Activated naive CD8-positive, alpha-beta T cell treated with anti-CD3 and anti-CD28 coated beads, Interleukin-2, amount 10 ng/mL, durations not matched to agents 7 days and 5 days (primary cell): ENCODE data around the gene MORC3. TPM values are rescaled to one million over a fixed set of nuclear protein-coding genes. Genes with fewer than 3 reads are reported as not detected.
"Not testable (repeated sequence)": the region's sequence is repeated elsewhere in the genome, so short reads cannot be mapped to it uniquely, and the experiment has no call there.

Experiments used
- ATAC-seq: fragments of 150-1000 bp; cut with Tn5 transposase; one replicate; pipeline ENCODE4 v1.10.0; 2021; ENCODE audit warnings: low read depth, moderate library complexity
- POLR2A ChIA-PET: fragments of 350-600 bp; sonication (Branson Sonifier 250); formaldehyde crosslinking; loops from one replicate; lab custom pipeline; 2021; ENCODE audit warnings: antibody characterized with exemption; lab: Charles Lee
- DNase-seq: peaks from one replicate; pipeline ENCODE4 v3.0.0; 2021
- H3K27ac Mint-ChIP-seq: one replicate; pipeline ENCODE4 v1.8.0; 2022; ENCODE audit warnings: mild to moderate bottlenecking, mixed read lengths
- H3K27me3 Mint-ChIP-seq: one replicate; pipeline ENCODE4 v1.8.0; 2022; ENCODE audit warnings: mild to moderate bottlenecking, moderate library complexity, mixed read lengths
- H3K36me3 Mint-ChIP-seq: one replicate; pipeline ENCODE4 v1.8.0; 2021; ENCODE audit warnings: mild to moderate bottlenecking, mixed read lengths
- H3K4me1 Mint-ChIP-seq: one replicate; pipeline ENCODE4 v1.8.0; 2021; ENCODE audit warnings: mixed read lengths
- H3K4me3 Mint-ChIP-seq: one replicate; pipeline ENCODE4 v1.8.0; 2022; ENCODE audit warnings: mild to moderate bottlenecking, moderate library complexity, mixed read lengths
- H3K9me3 Mint-ChIP-seq: one replicate; pipeline ENCODE4 v1.8.0; 2021; ENCODE audit warnings: mixed read lengths
- total RNA-seq, 2 experiments: library from RNA; stranded (reverse); gene quantifications; one replicate each; pipeline ENCODE4 v1.2.3, GENCODE V29; 2021

Gene MORC3, protein sequence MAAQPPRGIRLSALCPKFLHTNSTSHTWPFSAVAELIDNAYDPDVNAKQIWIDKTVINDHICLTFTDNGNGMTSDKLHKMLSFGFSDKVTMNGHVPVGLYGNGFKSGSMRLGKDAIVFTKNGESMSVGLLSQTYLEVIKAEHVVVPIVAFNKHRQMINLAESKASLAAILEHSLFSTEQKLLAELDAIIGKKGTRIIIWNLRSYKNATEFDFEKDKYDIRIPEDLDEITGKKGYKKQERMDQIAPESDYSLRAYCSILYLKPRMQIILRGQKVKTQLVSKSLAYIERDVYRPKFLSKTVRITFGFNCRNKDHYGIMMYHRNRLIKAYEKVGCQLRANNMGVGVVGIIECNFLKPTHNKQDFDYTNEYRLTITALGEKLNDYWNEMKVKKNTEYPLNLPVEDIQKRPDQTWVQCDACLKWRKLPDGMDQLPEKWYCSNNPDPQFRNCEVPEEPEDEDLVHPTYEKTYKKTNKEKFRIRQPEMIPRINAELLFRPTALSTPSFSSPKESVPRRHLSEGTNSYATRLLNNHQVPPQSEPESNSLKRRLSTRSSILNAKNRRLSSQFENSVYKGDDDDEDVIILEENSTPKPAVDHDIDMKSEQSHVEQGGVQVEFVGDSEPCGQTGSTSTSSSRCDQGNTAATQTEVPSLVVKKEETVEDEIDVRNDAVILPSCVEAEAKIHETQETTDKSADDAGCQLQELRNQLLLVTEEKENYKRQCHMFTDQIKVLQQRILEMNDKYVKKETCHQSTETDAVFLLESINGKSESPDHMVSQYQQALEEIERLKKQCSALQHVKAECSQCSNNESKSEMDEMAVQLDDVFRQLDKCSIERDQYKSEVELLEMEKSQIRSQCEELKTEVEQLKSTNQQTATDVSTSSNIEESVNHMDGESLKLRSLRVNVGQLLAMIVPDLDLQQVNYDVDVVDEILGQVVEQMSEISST
- total RNA-seq: 10 to 100 TPM; 46.7 to 53.7 TPM

DNA sequence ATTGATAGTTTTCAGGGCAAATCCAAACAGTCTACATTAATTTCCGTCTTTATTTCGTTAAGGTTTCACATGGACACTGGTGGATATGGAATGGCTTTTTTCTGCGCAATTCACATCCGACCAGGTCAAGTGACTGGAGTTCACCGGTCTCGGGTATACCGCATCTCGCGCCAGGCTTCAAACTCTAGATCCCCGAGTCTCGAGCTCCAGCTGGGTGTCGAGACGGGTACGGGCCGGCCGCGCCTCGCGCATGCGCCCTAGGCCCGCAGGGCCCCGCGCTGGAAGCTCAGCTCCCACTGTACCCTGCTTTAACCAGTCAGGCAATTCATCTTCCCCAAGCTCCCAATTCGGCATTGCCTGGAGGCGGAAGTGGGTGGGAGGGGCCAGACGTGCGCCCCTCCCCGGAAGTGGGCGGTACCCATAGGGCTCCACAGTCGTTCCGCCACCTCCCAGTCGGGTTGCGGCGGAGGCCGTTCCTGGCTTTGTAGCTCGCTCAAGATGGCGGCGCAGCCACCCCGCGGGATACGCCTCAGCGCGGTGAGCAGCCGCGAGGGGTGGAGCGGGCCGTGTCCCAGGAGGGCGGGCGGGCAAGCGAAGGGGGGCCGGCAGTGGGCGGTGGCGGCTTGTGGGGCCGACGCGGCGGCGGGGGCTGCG lies at the start of gene MORC3:
Gene MORC3 (plus strand): TSS at position 431 of the 654 bp plus-strand sequence. CDS start 68 bp downstream, at position 499.
- peak; percentile 92 for ATAC-seq
- H3K27ac Mint-ChIP-seq: peak within 1 kb of the TSS; percentile 98
- POLR2A ChIA-PET: interaction anchor here (0.7 to 7.0 kb wide), 28 partner anchors 10 to 259 kb away, joined by 3 to 140 read pairs (median 5); partner anchors contain the start of genes CBR1, CBR3, CHAF1B and SETD4
- H3K27me3 Mint-ChIP-seq: no peaks in the 10 kb centered on the region
- peak; percentile 98 for DNase-seq
- H3K4me1 Mint-ChIP-seq: peaks cover 28% of the 10 kb centered on the region
- peak within 1 kb of the TSS; percentile 96 for H3K4me3 Mint-ChIP-seq
- H3K36me3 Mint-ChIP-seq: peaks cover 20% of the 10 kb centered on the region
- peaks cover 2% of the 10 kb centered on the region for H3K9me3 Mint-ChIP-seq

GRCh38 chr21:36270786-36271695 lies 49.0 kb upstream of the MORC3 start:
- DNase-seq, H3K4me1 Mint-ChIP-seq, POLR2A ChIA-PET, H3K27me3 Mint-ChIP-seq, H3K9me3 Mint-ChIP-seq, ATAC-seq, H3K27ac Mint-ChIP-seq, H3K4me3 Mint-ChIP-seq: not testable (repeated sequence)
- peaks cover 18% of the 10 kb centered on the region for H3K36me3 Mint-ChIP-seq

DNA sequence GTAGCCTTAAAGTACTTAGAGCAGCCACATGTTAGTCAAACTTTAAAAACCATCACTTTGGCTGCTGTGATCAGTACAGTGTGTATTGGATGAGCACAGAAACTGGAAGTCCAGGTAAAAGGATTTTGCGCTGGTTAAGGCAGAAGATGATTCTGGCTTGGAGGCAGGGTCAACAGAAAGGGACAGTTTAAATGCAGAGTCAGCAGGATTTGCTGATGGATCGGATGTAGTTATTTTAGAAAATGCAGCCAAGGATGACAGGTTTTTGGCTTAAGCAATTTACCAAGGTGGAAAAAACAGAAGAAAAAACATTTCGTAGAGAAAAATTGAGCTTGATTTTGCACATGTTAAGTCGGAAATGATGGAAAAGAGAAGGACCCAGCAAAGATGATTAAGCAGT lies 45.9 kb upstream of the MORC3 start:
- DNase-seq (no peak), ATAC-seq (no peak)
- Mint-ChIP-seq H3K4me1 (peaks cover 1% of the 10 kb centered on the region), H3K27me3 (no peaks in the 10 kb centered on the region), H3K4me3 (no peak overlapping the region), H3K9me3 (no peaks in the 10 kb centered on the region), H3K27ac (no peak overlapping the region), H3K36me3 (peaks cover 17% of the 10 kb centered on the region)
- POLR2A ChIA-PET: interaction anchor here (0.6 kb wide), 1 partner anchor 9 kb away, joined by 3 read pairs; no protein-coding TSS in a partner anchor

GRCh38 chr21:36282568-36283230 lies 37.3 kb upstream of the MORC3 start:
- Mint-ChIP-seq H3K4me1 (peaks cover 2% of the 10 kb centered on the region), H3K27ac (no peak overlapping the region), H3K36me3 (peaks cover 11% of the 10 kb centered on the region), H3K27me3 (no peaks in the 10 kb centered on the region), H3K9me3 (no peaks in the 10 kb centered on the region), H3K4me3 (no peak overlapping the region)
- ATAC-seq (no peak), DNase-seq (no peak)
- POLR2A ChIA-PET: no interaction called here

GRCh38 chr21:36283231-36283622 lies 36.8 kb upstream of the MORC3 start:
- H3K9me3 Mint-ChIP-seq, DNase-seq, H3K27ac Mint-ChIP-seq, ATAC-seq, H3K27me3 Mint-ChIP-seq, H3K4me3 Mint-ChIP-seq, H3K36me3 Mint-ChIP-seq, H3K4me1 Mint-ChIP-seq: not testable (repeated sequence)
- POLR2A ChIA-PET: interaction anchor here (0.7 kb wide), 1 partner anchor 10 kb away, joined by 3 read pairs; no protein-coding TSS in a partner anchor

- Mint-ChIP-seq H3K9me3 (no peaks in the 10 kb centered on the region), H3K4me1 (peaks cover 11% of the 10 kb centered on the region), H3K27ac (peak overlapping the region; percentile 71), H3K36me3 (peaks cover 26% of the 10 kb centered on the region), H3K27me3 (no peaks in the 10 kb centered on the region), H3K4me3 (no peak overlapping the region)
- DNase-seq (no peak), ATAC-seq (peak; percentile 66)
- POLR2A ChIA-PET: interaction anchor here (1.9 to 2.2 kb wide), 2 partner anchors 9 to 31 kb away, joined by 8 to 14 read pairs; partner anchors contain the start of gene MORC3
Measured at GRCh38 chr21:36288651-36289243, 31.2 kb upstream of the MORC3 start.

GRCh38 chr21:36291509-36291908 lies 28.5 kb upstream of the MORC3 start:
- Mint-ChIP-seq H3K36me3 (peaks cover 22% of the 10 kb centered on the region), H3K27ac (no peak overlapping the region), H3K9me3 (no peaks in the 10 kb centered on the region), H3K27me3 (no peaks in the 10 kb centered on the region), H3K4me1 (peaks cover 9% of the 10 kb centered on the region), H3K4me3 (no peak overlapping the region)
- DNase-seq (no peak), ATAC-seq (no peak)
- POLR2A ChIA-PET: no interaction called here

- no peak for ATAC-seq
- H3K4me1 Mint-ChIP-seq: peaks cover 25% of the 10 kb centered on the region
- POLR2A ChIA-PET: interaction anchor here (1.0 to 7.2 kb wide), 7 partner anchors 9 to 162 kb away, joined by 3 to 140 read pairs (median 4); partner anchors contain the start of gene MORC3
- peaks cover 3% of the 10 kb centered on the region for H3K36me3 Mint-ChIP-seq
- peak overlapping the region; percentile 98 for H3K27ac Mint-ChIP-seq
- peaks cover 1% of the 10 kb centered on the region for H3K9me3 Mint-ChIP-seq
- H3K4me3 Mint-ChIP-seq: peak overlapping the region; percentile 82
- no peak for DNase-seq
- no peaks in the 10 kb centered on the region for H3K27me3 Mint-ChIP-seq
Measured at GRCh38 chr21:36297406-36297937, 22.5 kb upstream of the MORC3 start.

- Mint-ChIP-seq H3K9me3 (peaks cover 1% of the 10 kb centered on the region), H3K27me3 (no peaks in the 10 kb centered on the region), H3K36me3 (peaks cover 3% of the 10 kb centered on the region), H3K4me3 (peak overlapping the region; percentile 82), H3K4me1 (peaks cover 26% of the 10 kb centered on the region), H3K27ac (peak overlapping the region; percentile 98)
- peak; percentile 57 for DNase-seq
- peak; percentile 100 for ATAC-seq
- POLR2A ChIA-PET: interaction anchor here (0.5 to 7.2 kb wide), 11 partner anchors 9 to 607 kb away, joined by 3 to 140 read pairs (median 4); partner anchors contain the start of gene MORC3
Measured at GRCh38 chr21:36297938-36298572, 21.9 kb upstream of the MORC3 start.

DNA sequence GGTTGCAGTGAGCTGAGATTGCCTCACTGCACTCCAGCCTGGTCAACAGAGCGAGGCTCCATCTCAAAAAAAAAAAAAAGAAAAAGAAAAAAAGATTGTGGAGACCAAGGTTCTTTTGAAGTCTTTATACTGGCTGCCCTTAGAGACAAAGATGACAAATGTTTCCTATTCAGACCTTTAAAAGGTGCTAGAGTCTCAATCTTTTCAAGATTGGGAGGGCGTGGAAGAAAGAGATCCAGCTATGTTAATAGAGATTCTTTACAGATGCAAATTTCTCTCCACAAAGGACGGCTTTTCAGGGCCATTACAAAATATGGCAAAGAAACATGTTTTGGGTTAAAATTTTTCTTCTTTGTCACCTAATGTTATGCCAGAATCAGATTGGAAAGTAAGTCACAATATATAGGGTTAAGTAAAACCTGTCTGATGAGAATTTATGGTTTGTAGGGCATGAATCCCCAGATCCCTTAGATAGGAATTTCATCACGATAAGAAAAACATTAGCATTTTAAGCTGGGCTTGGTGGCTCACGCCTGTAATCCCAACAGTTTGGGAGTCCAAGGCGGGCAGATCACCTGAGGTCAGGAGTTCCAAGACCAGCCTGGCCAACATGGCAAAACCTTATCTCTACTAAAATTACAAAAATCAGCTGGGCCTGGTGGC lies 13.0 kb upstream of the MORC3 start:
- DNase-seq (no peak), ATAC-seq (no peak)
- Mint-ChIP-seq H3K9me3 (peaks cover 6% of the 10 kb centered on the region), H3K4me3 (no peak overlapping the region), H3K27ac (no peak overlapping the region), H3K27me3 (peaks cover 3% of the 10 kb centered on the region), H3K4me1 (peaks cover 4% of the 10 kb centered on the region), H3K36me3 (no peaks in the 10 kb centered on the region)
- POLR2A ChIA-PET: no interaction called here
